Measurements from ENCODE around the gene LRP4.

Gene LRP4

DNA sequence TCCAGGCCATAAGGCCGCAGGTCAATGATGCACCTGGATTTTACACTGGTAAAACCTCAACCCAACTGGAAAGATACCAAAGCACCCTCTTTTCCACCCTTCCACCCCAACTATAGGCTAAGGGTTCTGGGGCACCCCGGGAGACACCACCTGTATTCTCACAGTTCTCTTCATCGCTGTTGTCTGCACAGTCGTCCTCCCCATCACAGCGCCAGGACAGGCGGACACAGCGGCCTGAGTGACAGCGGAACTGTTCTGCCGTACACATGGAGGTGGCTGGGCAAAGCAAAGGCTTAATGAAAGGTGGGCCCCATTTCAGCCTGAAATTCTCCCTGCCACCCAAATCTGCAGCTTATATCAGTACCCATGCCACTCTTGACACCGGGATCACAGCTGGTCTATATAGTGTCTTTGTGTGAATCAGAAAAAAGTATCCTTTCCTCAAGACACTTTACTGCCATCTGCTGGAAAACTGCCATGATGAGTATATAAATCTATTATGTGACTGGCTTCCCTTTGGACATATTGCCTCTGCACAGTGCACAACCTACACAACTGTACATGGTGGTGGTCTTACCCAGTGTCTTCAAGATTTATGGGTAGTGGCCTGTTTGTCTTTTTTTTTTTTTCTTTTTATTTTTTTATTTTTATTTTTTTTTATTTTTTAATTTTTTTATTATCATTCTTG lies 21.5 kb downstream of the LRP4 start:
- H3K79me2 ChIP-seq (ENCODE audit: insufficient read depth, low read length), result no peaks in the 10 kb centered on the region
- H3K4me2 ChIP-seq (ENCODE audit: low read length), result no peak overlapping the region
- H3K4me3 ChIP-seq (ENCODE audit: low read depth, low read length, poor library complexity, severe bottlenecking), result no peak overlapping the region
- no peaks in the 10 kb centered on the region for H3K9me2 ChIP-seq (ENCODE audit: low read depth, low read length)
- no peak overlapping the region for H3K9ac ChIP-seq (ENCODE audit: low read length)
- no peak for TF ChIP-seq EZH2 (IDR thresholded peaks at IDR 0.05; ENCODE audit: borderline replicate concordance, low read length)
- TF ChIP-seq, protein P1, sequence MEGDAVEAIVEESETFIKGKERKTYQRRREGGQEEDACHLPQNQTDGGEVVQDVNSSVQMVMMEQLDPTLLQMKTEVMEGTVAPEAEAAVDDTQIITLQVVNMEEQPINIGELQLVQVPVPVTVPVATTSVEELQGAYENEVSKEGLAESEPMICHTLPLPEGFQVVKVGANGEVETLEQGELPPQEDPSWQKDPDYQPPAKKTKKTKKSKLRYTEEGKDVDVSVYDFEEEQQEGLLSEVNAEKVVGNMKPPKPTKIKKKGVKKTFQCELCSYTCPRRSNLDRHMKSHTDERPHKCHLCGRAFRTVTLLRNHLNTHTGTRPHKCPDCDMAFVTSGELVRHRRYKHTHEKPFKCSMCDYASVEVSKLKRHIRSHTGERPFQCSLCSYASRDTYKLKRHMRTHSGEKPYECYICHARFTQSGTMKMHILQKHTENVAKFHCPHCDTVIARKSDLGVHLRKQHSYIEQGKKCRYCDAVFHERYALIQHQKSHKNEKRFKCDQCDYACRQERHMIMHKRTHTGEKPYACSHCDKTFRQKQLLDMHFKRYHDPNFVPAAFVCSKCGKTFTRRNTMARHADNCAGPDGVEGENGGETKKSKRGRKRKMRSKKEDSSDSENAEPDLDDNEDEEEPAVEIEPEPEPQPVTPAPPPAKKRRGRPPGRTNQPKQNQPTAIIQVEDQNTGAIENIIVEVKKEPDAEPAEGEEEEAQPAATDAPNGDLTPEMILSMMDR (IDR thresholded peaks at IDR 0.05; ENCODE audit: low read length), result peak; percentile 43
- no peak overlapping the region for H3K27ac ChIP-seq (ENCODE audit: low read depth, low read length, poor library complexity, severe bottlenecking)
- no peaks in the 10 kb centered on the region for H3K9me3 ChIP-seq (ENCODE audit: low read length)
- H3F3A ChIP-seq (ENCODE audit: insufficient read depth, low read length), result no peaks in the 10 kb centered on the region
- peaks cover 37% of the 10 kb centered on the region for H3K36me3 ChIP-seq (ENCODE audit: insufficient read depth, low read length)
- H2AFZ ChIP-seq (ENCODE audit: low read length), result no peak overlapping the region
- no peaks in the 10 kb centered on the region for H3K27me3 ChIP-seq (ENCODE audit: insufficient read depth, low read length)
- no peaks in the 10 kb centered on the region for H3K4me1 ChIP-seq (ENCODE audit: insufficient read depth, low read length, severe bottlenecking)
- no peaks in the 10 kb centered on the region for H4K20me1 ChIP-seq (ENCODE audit: insufficient read depth, low read length)

- Histone ChIP-seq H3K9me3 (ENCODE audit: low read length) (no peaks in the 10 kb centered on the region), H3K4me2 (ENCODE audit: low read length) (no peak overlapping the region), H3K27ac (ENCODE audit: low read depth, low read length, poor library complexity, severe bottlenecking) (no peak overlapping the region), H3F3A (ENCODE audit: insufficient read depth, low read length) (no peaks in the 10 kb centered on the region), H3K36me3 (ENCODE audit: insufficient read depth, low read length) (peaks cover 37% of the 10 kb centered on the region), H3K79me2 (ENCODE audit: insufficient read depth, low read length) (no peaks in the 10 kb centered on the region), H3K27me3 (ENCODE audit: insufficient read depth, low read length) (no peaks in the 10 kb centered on the region), H4K20me1 (ENCODE audit: insufficient read depth, low read length) (no peaks in the 10 kb centered on the region), H3K4me3 (ENCODE audit: low read depth, low read length, poor library complexity, severe bottlenecking) (no peak overlapping the region), H3K9ac (ENCODE audit: low read length) (no peak overlapping the region), H2AFZ (ENCODE audit: low read length) (no peak overlapping the region), H3K4me1 (ENCODE audit: insufficient read depth, low read length, severe bottlenecking) (no peaks in the 10 kb centered on the region), H3K9me2 (ENCODE audit: low read depth, low read length) (no peaks in the 10 kb centered on the region)
- TF ChIP-seq EZH2 (IDR thresholded peaks at IDR 0.05; ENCODE audit: borderline replicate concordance, low read length), result no peak
- TF ChIP-seq, protein P1 (IDR thresholded peaks at IDR 0.05; ENCODE audit: low read length), result no peak
These were observed 22.5 kb downstream of the LRP4 start for GRCh38 chr11:46895821-46896220.

DNA sequence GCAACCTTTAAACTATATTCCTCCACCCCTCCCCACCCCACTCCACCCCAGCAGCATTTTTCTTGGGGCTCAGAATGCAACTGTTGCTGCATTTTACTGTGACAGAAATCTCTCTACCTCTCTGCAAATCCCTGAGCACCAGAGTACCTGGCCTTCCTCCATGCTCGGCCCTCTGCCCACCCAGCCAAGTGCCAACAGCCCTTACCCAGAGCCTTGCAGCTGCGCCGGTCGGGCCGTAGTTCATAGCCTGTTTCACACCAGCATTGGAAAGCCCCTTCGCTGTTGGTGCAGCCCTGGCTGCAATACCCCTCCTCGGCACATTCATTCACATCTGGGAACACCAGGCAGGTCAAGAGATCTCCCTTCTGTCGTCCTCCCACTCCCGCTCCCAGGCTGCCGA lies 23.4 kb downstream of the LRP4 start:
- no peaks in the 10 kb centered on the region for H3K9me3 ChIP-seq (ENCODE audit: low read length)
- H3K27ac ChIP-seq (ENCODE audit: low read depth, low read length, poor library complexity, severe bottlenecking), result no peak overlapping the region
- H3F3A ChIP-seq (ENCODE audit: insufficient read depth, low read length), result no peaks in the 10 kb centered on the region
- TF ChIP-seq, protein P1 (IDR thresholded peaks at IDR 0.05; ENCODE audit: low read length), result no peak
- no peak for TF ChIP-seq EZH2 (IDR thresholded peaks at IDR 0.05; ENCODE audit: borderline replicate concordance, low read length)
- peaks cover 37% of the 10 kb centered on the region for H3K36me3 ChIP-seq (ENCODE audit: insufficient read depth, low read length)
- no peaks in the 10 kb centered on the region for H3K27me3 ChIP-seq (ENCODE audit: insufficient read depth, low read length)
- H3K9ac ChIP-seq (ENCODE audit: low read length), result no peak overlapping the region
- H4K20me1 ChIP-seq (ENCODE audit: insufficient read depth, low read length), result no peaks in the 10 kb centered on the region
- no peak overlapping the region for H2AFZ ChIP-seq (ENCODE audit: low read length)
- no peaks in the 10 kb centered on the region for H3K9me2 ChIP-seq (ENCODE audit: low read depth, low read length)
- H3K79me2 ChIP-seq (ENCODE audit: insufficient read depth, low read length), result no peaks in the 10 kb centered on the region
- no peak overlapping the region for H3K4me2 ChIP-seq (ENCODE audit: low read length)
- H3K4me3 ChIP-seq (ENCODE audit: low read depth, low read length, poor library complexity, severe bottlenecking), result no peak overlapping the region
- no peaks in the 10 kb centered on the region for H3K4me1 ChIP-seq (ENCODE audit: insufficient read depth, low read length, severe bottlenecking)

Data from OCI-LY1 (cell line).